ENCODE measurements around the gene FAM83B. TPM values are rescaled to one million over a fixed set of nuclear protein-coding genes. Genes with fewer than 3 reads are reported as not detected.

The FAM83B gene
- total RNA-seq, 1 experiment from 2014 or later: 5.7 TPM

DNA sequence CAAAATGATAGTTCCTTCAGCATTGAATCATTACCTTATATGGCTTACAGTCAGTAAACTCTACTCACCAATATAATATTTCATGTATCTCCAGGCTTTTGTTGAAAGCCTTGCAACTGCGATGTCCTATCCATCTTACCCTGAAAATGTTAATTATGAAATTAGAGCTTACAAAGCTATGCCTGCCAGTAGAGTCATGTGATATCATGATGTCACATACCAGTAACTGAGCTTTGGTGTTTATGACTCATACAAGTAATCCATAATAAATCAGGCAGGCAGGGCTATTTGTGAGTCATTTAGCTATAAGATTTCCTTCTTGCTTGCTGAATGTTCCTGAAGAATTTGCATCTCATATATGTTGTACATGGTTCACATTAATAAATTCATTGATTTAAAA, 44.9 kb upstream of the FAM83B start:
- TF ChIP-seq CTCF (conservative IDR thresholded peaks at IDR 0.05): no peak
- no peak overlapping the region for H3K27ac ChIP-seq (ENCODE audit: insufficient read length, low read depth, low read length)
- H2AFZ ChIP-seq (ENCODE audit: low read length): no peak overlapping the region
- H3K23me2 ChIP-seq (ENCODE audit: insufficient read length, low read depth, low read length, poor library complexity, severe bottlenecking): no peaks in the 10 kb centered on the region
- Mint-ChIP-seq H3K9me3 (peaks cover 5 to 10% of the 10 kb centered on the region in 2 experiments), H3K4me1 (peaks cover 15 to 17% of the 10 kb centered on the region in 2 experiments), H3K4me3 (no peak overlapping the region), H3K27ac (no peak overlapping the region), H3K27me3 (ENCODE audit: low read depth) (no peaks in the 10 kb centered on the region), H3K36me3 (ENCODE audit: insufficient read depth in 1 of 3, low read depth in 3 of 3) (peaks cover 2% of the 10 kb centered on the region in 3 experiments; a peak in 5 of 7 replicates)
- H3K14ac ChIP-seq (ENCODE audit: insufficient read depth, low read length): no peak overlapping the region
- H3K4me2 ChIP-seq (ENCODE audit: insufficient read depth, insufficient read length, low read length): no peak overlapping the region
- no peak overlapping the region for H2BK20ac ChIP-seq (ENCODE audit: low read depth, low read length, poor library complexity, severe bottlenecking)
- no peak for DNase-seq
- H4K8ac ChIP-seq (replicated peaks; ENCODE audit: insufficient read length, low read depth, low read length): no peak overlapping the region
- no peak overlapping the region for H3K18ac ChIP-seq (ENCODE audit: insufficient read length, low read depth, low read length)
- no peaks in the 10 kb centered on the region for H4K20me1 ChIP-seq (ENCODE audit: control insufficient read depth, insufficient read depth, insufficient read length)
- H3K56ac ChIP-seq (ENCODE audit: insufficient read length, low read depth, low read length): no peak overlapping the region
- H3K79me1 ChIP-seq (ENCODE audit: insufficient read depth, low read depth, low read length, poor library complexity, severe bottlenecking): no peaks in the 10 kb centered on the region
- no peaks in the 10 kb centered on the region for H3K79me2 ChIP-seq (ENCODE audit: insufficient read depth, low read length)
- H2BK5ac ChIP-seq (ENCODE audit: insufficient read length, low read length): no peak overlapping the region
- H3T11ph ChIP-seq (ENCODE audit: low read length): no peak overlapping the region
- H3K27me3 ChIP-seq (ENCODE audit: insufficient read depth, low read length): no peaks in the 10 kb centered on the region
- no peak overlapping the region for H4K5ac ChIP-seq (ENCODE audit: insufficient read length, low read depth, low read length)
- no peak overlapping the region for H2BK15ac ChIP-seq (ENCODE audit: low read depth, low read length)
- H3K23ac ChIP-seq (ENCODE audit: insufficient read length, low read depth, low read length): no peak overlapping the region
- no peak overlapping the region for H4K91ac ChIP-seq (ENCODE audit: insufficient read length, low read depth, low read length)
- no peak overlapping the region for H2BK120ac ChIP-seq (ENCODE audit: low read depth, low read length, poor library complexity, severe bottlenecking)
- H2BK12ac ChIP-seq (ENCODE audit: insufficient read length, low read depth, low read length): no peak overlapping the region
- no CpG with 5 or more reads among the region's 1 CpG for WGBS (ENCODE audit: extremely low coverage, insufficient read length, low lambda C conversion rate)
- H2AK5ac ChIP-seq (ENCODE audit: insufficient read length, low read length): no peak overlapping the region
- no peak overlapping the region for H3K9ac ChIP-seq (ENCODE audit: extremely low read depth, insufficient read length, low read length)
- no peaks in the 10 kb centered on the region for H3K9me3 ChIP-seq (ENCODE audit: control insufficient read depth, low read depth, low read length)
- peaks cover 6% of the 10 kb centered on the region; the same call in 1 of the 2 replicates for H3K4me1 ChIP-seq (ENCODE audit: insufficient read depth, low read length)
- H3K4ac ChIP-seq (ENCODE audit: low read depth, low read length): no peak overlapping the region

Data from H9 (cell line).